ENCODE results near the gene UNK.

UNK gene

DNA sequence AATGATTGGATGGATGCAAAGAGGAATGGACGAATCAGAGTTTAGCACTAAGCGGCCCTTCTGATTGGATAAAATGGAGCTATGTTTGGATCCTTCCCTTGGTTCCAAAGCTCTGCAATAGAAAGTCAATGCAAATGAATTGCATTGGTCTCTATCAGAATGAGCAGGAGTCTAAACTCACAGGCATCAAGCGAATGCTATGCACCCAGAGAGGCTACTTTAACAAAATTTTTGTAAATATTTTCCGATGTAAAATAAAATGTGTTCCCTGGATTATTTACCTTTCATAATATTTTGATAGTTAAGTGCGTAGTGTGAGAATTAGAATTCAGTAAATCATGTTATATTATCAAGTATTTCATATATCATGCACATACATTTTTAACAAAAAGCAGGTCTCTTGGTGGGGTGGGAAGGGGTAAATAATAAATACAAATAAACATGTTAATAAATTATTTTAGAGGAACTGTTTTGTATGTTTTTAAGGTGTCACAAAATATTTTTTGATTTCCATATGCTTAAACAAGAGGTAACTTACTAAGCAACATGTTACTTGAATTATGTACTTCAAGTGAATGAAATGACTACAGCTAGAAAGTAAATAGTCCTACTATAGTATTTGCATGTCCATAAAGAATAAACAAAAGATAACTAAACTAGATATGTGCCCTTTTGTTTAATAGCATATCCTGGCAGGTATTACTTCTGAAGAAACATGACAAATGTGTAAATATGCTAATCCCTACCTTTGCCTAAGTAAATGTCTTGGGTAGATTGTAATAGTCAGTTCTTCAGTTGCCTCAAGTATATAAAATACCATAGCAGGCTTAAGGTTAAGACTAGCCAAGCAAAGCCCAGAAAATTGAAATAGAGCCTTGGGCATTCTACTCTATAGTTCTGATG lies 4.4 kb upstream of the UNK start:
- TF ChIP-seq, protein P1, sequence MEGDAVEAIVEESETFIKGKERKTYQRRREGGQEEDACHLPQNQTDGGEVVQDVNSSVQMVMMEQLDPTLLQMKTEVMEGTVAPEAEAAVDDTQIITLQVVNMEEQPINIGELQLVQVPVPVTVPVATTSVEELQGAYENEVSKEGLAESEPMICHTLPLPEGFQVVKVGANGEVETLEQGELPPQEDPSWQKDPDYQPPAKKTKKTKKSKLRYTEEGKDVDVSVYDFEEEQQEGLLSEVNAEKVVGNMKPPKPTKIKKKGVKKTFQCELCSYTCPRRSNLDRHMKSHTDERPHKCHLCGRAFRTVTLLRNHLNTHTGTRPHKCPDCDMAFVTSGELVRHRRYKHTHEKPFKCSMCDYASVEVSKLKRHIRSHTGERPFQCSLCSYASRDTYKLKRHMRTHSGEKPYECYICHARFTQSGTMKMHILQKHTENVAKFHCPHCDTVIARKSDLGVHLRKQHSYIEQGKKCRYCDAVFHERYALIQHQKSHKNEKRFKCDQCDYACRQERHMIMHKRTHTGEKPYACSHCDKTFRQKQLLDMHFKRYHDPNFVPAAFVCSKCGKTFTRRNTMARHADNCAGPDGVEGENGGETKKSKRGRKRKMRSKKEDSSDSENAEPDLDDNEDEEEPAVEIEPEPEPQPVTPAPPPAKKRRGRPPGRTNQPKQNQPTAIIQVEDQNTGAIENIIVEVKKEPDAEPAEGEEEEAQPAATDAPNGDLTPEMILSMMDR (IDR thresholded peaks at IDR 0.05; ENCODE audit: insufficient read depth, low read depth, low read length, missing control alignments): no peak
- peak overlapping the region; percentile 31; the same call in 1 of the 2 replicates for H3K4me3 ChIP-seq (ENCODE audit: low read depth, low read length)
- DNase-seq (ENCODE audit: low read depth): no peak

DNA sequence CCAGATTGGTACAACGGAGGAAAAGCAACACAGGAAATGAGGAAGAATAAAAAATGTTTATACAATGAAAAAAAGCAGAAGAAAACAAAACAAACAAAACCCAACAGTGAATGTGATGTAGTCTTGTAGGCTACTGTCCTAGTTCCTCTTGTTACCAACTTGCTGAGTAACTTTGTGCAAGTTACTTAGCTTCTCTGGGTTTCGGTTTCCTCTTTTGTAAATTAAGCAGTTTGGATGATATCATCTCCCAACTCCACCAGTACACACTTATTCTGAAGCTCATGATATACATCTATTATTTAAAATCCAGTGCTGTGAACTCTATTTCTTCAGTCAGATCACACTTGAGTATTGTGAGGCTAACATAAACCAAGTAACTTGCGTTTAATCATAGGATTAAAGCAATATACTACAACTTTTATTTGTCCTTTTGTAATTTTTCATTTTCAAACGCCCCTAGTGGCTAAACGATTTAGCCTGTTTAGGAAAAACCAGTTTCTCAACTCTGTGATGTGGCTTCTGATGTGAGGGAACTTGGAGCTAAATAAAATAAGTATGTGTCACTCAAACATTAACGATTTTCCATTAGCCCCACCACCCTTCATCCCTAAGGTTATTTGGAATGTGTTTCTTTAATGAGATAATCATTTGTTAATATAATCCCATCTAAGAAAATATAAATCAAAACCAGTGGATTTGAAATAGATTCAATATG lies 1.4 kb upstream of the UNK start:
- H3K4me3 ChIP-seq (ENCODE audit: low read depth, low read length): peak overlapping the region; percentile 63
- peak; percentile 87 for DNase-seq (ENCODE audit: low read depth)
- TF ChIP-seq, protein P1 (IDR thresholded peaks at IDR 0.05; ENCODE audit: insufficient read depth, low read depth, low read length, missing control alignments): peak; percentile 58

DNA sequence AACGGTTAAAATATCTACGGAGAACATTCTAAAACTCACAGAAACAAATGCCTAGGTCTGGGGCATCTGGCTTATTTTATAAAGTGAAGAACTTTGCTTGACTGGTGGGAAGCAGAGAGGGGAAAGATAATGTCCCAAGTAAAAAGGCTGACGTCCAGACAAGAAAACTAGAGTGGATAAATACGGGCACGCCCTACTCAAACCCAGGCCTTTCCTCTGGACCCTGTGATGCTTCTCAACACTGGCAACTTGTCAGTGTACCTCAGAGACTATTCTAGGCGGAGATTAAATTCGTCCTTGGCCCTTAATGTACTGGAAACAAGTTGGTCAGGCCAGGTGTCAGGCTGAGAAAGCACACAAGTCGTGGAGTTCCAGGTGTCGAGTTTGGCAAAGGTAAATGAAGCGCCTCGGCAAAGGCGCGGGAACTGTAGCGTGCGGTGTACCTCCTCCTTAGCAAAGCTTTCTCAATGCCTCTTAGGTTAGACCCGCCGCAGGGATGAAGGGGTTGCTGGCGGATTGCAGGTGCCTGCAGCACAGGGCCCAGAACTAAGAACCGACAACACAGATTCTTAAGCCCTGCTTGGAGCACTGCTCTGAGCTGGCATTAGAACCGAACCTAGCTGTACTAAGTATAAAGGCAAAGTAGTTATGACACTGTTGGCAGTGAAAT lies 668 bp upstream of the UNK start:
- H3K4me3 ChIP-seq (ENCODE audit: low read depth, low read length): peak overlapping the region; percentile 63
- TF ChIP-seq, protein P1 (IDR thresholded peaks at IDR 0.05; ENCODE audit: insufficient read depth, low read depth, low read length, missing control alignments): no peak
- no peak for DNase-seq (ENCODE audit: low read depth)

DNA sequence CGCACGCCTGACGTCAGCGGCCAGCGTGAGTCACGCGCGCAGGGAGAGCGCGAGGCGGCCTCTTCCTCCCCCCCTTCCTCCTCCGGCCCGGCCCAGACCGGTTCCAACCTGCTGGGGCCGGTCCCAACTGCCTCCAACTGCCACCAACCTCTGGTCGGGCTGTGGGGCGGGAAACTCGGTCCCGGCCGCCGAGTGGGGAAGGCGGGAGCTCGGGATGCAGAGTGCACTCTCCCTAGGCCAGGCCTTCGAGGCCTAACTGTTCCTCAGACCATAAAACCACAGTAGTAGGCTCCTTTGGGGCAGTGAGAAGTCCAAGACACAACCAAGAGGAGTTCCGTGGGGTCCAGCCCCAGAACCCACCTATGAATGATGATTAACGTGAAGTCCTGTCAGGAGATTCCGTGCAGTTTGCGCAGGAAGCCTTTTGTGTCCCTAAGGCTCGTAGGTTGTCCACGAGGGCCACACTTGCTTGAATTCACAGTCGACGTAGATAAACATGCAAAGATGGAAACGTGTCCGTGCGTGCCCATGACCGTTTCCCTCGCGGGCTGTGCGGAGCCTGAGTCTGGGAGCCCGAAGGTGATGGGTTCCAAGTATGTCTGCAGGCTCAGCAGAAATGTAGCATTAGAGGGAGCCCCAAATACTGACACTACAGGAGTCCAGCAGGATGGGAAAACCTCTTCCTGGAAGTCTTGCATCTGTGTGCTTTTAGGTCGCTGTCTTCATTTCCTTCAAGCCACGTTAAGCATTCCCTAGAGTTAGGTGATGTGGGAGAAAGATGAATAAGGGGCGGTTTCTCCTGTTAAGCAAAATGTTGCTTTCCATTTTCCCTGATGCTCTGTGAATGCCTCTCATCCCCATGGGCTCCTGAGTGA lies 647 bp downstream of the UNK start:
- TF ChIP-seq, protein P1 (IDR thresholded peaks at IDR 0.05; ENCODE audit: insufficient read depth, low read depth, low read length, missing control alignments): no peak
- DNase-seq (ENCODE audit: low read depth): peak; percentile 98
- peak overlapping the region; percentile 63 for H3K4me3 ChIP-seq (ENCODE audit: low read depth, low read length)

DNA sequence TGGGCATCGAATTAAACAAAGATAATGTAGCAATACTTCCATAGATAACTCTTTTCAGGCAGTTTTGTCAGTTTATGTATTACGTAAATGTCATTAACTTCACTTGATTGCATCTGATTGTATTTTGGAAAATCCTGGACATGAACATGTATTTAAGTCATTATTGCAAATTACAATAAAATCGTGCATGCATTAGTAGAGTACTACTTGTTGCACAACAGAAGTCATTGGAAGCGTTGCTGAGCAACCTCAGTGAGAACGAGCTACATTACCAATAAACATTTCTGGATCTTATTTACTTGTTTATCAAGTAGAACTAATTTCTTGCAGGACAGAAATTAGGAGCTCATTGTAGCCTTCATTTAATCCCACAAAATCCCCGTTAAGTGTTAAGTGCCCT lies 6.6 kb downstream of the UNK start:
- TF ChIP-seq, protein P1 (IDR thresholded peaks at IDR 0.05; ENCODE audit: insufficient read depth, low read depth, low read length, missing control alignments): no peak
- DNase-seq (ENCODE audit: low read depth): no peak
- H3K4me3 ChIP-seq (ENCODE audit: low read depth, low read length): no peak overlapping the region

DNA sequence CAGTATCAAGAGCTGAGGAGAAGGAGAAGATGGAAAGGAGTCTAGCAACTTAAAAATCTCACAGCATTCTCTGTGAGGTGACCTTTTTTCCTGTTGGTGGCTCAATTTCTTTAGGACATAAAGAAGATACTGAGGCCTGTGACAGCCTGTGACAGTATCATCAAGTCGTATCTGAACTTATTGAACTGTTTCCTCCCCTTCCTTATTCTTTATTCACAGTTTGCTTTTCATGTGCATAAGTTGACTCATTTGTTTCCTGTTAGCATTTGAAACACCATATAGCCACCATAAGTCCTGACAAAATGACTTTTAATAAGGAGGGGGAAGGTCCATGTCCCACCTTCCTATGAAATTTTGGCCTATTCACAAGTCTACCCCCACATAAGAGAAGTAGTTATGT lies 8.9 kb downstream of the UNK start:
- TF ChIP-seq, protein P1 (IDR thresholded peaks at IDR 0.05; ENCODE audit: insufficient read depth, low read depth, low read length, missing control alignments): no peak

More for the DNA sequence above, 8.9 kb downstream of the UNK start:
- H3K4me3 ChIP-seq (ENCODE audit: low read depth, low read length): no peak overlapping the region
- DNase-seq (ENCODE audit: low read depth): no peak

Measured in GM12865 (cell line).